Pancreas (tissue), 10 donors: ENCODE results near the gene ZNF575. TPM values are rescaled to one million over a fixed set of nuclear protein-coding genes. Genes with fewer than 3 reads are reported as not detected.

ENCODE experiments used
- ATAC-seq, 4 donors: fragments of 200-7000 bp; cut with Tn5 transposase; one replicate each; pipeline versions ENCODE4 v1.8.0 to v1.9.1; 2020; ENCODE audit warnings: mild to moderate bottlenecking in 4 of 4, moderate library complexity in 4 of 4
- DNase-seq, 6 donors: peaks; one replicate each; pipeline ENCODE4 v3.0.0-alpha.2; 2020
- FAIRE-seq: peaks from 2 replicates; lab custom pipeline; 2012; peaks lifted over from hg19 to GRCh38; lab: Jason Lieb, UNC
- H3K27ac ChIP-seq, 4 donors: fragments of 200-600 bp; sonication (generic); 1 replicate in 3 of 4; 2 replicates in 1 of 4; pipeline versions ENCODE4 v1.5.0 to v1.8.0; 2020
- H3K27me3 ChIP-seq, 4 donors: fragments of 200-600 bp; one replicate each; pipeline ENCODE4 v1.8.0; 2021
- H3K36me3 ChIP-seq, 3 donors: fragments of 200-600 bp; sonication (generic) in 1 of 3; one replicate each; pipeline versions ENCODE4 v1.5.0 to v1.8.0; 2020 to 2021
- H3K4me1 ChIP-seq, 3 donors: fragments of 200-600 bp; one replicate each; pipeline ENCODE4 v1.8.0; 2021
- H3K4me3 ChIP-seq, 4 donors: fragments of 200-600 bp; sonication (generic) in 2 of 4; one replicate each; pipeline versions ENCODE4 v1.5.0 to v1.8.0; 2020 to 2021
- H3K9me3 ChIP-seq, 4 donors: fragments of 200-600 bp; one replicate each; pipeline ENCODE4 v1.8.0; 2021
- WGBS, 2 donors: extraction: QIAGEN DNeasy Blood & Tissue Kit; methylation state at CpG; one replicate each; pipeline ENCODE4 v1.1.7; 2013; 5-methylcytosine and 5-hydroxymethylcytosine counted together
- intact Hi-C, 3 donors: fragments of 100-400 bp; cut with DNase I; formaldehyde crosslinking; loops; one replicate each; pipeline versions ENCODE4 v1.11.1 to v1.14.2; 2022
- polyA plus RNA-seq, 2 donors: library from polyadenylated mRNA; stranded (reverse); fragments of 200-250 nt; gene quantifications; one replicate each; pipeline ENCODE4 v1.2.3, GENCODE V29; 2013
- total RNA-seq, 6 donors: library from RNA; stranded (reverse); fragmentation: NEBNext Ultra II Directional in 4 of 6; extraction: Animal tissue kit (Norgen Biotek cat#: 25700) in 4 of 6; gene quantifications; one replicate each; pipeline versions ENCODE4 v1.2.1 to v1.2.4, GENCODE V29; 2021 to 2023
- TF ChIP-seq, protein P1 (sequence below), 4 donors: fragments of 200-600 bp; sonication (generic) in 3 of 4; IDR thresholded peaks; one replicate each; pipeline versions ENCODE4 v1.5.0 to v1.8.0; 2021; ENCODE audit warnings: antibody characterized with exemption in 4 of 4
- donor health status: healthy with polysubstance abuse.
- donor health status: DM: no; HTN: no; CAD: no; lungs with moderate emphysema.
- donor health status: DM: no; HTN: no; CAD: no.
- donor health status: control.
- donor health status: control.
- donor health status: Bipolar disorder and iron deficiency.
- donor health status: DM: yes; HTN: yes; CAD: no.
- donor health status: DM: no; HTN: no; CAD: no.
- donor health status: DM: no; HTN: no; CAD: no.
- donor health status: DM: yes; HTN: yes; CAD: no.

The ZNF575 gene
- total and polyA plus RNA-seq, 8 donors, result 0.79 to 1.3 (median 1.2) TPM

DNA sequence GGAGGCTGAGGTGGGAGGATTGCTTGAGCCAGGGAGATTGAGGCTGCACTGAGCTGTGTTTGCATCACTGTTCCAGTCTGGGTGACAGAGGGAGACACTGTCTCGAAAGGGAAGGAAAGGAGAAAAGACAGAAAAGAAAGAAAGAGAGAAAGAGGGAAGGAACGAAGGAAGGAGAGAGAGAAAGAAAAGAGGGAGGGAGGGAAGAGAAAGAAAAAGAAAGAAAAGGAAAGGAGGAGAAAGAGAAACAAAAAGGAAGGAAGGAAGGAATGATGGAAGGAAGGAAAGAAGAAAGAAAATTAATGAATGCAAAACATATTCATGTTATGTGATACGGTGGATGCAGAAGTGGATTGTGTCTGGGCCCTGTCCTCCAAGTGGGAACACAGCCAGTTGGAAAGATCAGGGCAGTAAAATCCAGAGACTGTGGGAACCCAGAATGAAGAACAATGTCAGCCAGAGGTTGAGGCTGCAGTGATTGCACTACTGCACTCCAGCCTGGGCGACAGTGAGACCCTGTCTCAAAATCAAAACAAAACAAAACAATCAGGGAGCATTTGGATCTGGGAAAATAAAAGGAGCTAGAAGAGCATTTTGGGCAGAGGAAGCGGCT is 34.6 kb upstream of the ZNF575 start:
- Histone ChIP-seq H3K4me3 (no peak overlapping the region), H3K27me3 (no peaks in the 10 kb centered on the region), H3K36me3 (peaks cover 0 to 5% (median 2%) of the 10 kb centered on the region in 3 donors), H3K9me3 (no peaks in the 10 kb centered on the region), H3K27ac (no peak overlapping the region), H3K4me1 (peaks cover 0 to 3% (median 0%) of the 10 kb centered on the region in 3 donors)
- no peak for ATAC-seq
- FAIRE-seq, result no peak
- WGBS, 2 donors, result 85 to 91% methylated on average over 5 of the region's 5 CpGs
- TF ChIP-seq, protein P1, sequence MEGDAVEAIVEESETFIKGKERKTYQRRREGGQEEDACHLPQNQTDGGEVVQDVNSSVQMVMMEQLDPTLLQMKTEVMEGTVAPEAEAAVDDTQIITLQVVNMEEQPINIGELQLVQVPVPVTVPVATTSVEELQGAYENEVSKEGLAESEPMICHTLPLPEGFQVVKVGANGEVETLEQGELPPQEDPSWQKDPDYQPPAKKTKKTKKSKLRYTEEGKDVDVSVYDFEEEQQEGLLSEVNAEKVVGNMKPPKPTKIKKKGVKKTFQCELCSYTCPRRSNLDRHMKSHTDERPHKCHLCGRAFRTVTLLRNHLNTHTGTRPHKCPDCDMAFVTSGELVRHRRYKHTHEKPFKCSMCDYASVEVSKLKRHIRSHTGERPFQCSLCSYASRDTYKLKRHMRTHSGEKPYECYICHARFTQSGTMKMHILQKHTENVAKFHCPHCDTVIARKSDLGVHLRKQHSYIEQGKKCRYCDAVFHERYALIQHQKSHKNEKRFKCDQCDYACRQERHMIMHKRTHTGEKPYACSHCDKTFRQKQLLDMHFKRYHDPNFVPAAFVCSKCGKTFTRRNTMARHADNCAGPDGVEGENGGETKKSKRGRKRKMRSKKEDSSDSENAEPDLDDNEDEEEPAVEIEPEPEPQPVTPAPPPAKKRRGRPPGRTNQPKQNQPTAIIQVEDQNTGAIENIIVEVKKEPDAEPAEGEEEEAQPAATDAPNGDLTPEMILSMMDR (IDR thresholded peaks at IDR 0.05), result no peak
- intact Hi-C loops, result no loop called here
- no peak for DNase-seq

DNA sequence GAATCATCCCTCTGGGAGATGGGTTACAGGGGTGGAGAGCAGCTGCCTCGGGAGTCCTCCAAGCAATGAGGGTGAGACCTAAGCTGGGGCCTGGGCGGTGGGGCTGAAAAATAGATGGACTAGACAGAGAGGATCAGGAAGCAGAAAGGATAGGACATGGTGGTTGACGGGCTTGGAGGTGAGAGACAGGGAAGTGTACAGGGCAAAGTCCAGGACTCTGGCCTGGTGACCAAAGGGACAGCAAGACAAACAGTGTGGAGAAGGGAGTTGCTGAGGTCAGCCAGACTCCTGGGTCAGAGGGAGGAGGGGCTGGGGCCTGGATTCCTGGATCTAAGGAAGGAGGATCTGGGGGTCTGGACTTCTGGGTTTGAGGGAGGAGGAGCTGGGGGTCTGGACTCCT is 33.9 kb upstream of the ZNF575 start:
- intact Hi-C loops, result no loop called here
- Histone ChIP-seq H3K27me3 (no peaks in the 10 kb centered on the region), H3K4me1 (peaks cover 0 to 4% (median 0%) of the 10 kb centered on the region in 3 donors), H3K4me3 (no peak overlapping the region), H3K36me3 (peaks cover 0 to 5% (median 2%) of the 10 kb centered on the region in 3 donors), H3K27ac (no peak overlapping the region), H3K9me3 (no peaks in the 10 kb centered on the region)
- WGBS, 2 donors, result 65 to 66% methylated on average over 3 of the region's 3 CpGs
- ATAC-seq (no peak), DNase-seq (no peak), FAIRE-seq (no peak)
- TF ChIP-seq, protein P1 (IDR thresholded peaks at IDR 0.05), result no peak

DNA sequence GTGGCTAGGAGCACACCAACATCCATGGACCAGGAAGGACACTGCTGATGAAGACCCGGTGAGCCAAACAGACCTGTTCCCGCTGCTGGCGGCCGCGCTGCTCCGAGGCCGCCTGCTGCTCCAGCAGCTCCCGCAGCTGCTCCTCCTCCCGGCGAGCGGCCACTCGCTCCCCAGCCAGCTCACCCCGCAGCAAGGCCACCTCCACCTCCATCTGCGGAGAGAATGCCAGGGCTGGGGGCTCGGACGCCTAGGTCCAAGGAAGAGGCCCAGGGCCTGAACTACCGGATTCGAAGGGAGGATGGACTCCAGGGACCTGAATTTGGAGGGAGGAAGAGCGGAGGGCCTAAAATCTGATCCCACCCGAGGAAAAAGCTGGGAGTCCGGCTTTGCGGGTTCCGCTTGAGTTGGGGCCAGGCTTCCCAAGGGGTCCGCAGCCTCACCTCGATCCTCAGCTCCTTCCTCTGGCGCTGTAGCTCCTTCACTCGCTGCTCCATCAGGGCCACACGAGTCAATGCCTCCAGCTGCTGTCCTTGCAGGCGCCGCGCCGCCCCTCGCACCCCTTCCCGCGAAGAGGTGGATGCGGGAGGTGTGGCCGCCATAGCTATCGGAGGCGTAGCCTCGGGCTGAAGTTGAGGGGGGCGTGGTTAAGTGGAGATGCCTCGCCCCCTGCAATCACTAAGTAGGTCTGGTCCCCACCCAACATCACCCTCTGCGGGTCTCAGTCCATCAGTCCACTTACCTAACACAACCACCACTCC is 31.1 kb upstream of the ZNF575 start:
- H3K9me3 ChIP-seq, result no peaks in the 10 kb centered on the region
- H3K36me3 ChIP-seq, result peaks cover 0 to 2% (median 0%) of the 10 kb centered on the region in 3 donors
- FAIRE-seq, result no peak
- H3K4me1 ChIP-seq, result peaks cover 0 to 4% (median 0%) of the 10 kb centered on the region in 3 donors
- intact Hi-C loops, result no loop called here
- TF ChIP-seq, protein P1 (IDR thresholded peaks at IDR 0.05), result no peak
- no peak for DNase-seq
- H3K4me3 ChIP-seq, result no peak overlapping the region
- H3K27ac ChIP-seq, result no peak overlapping the region
- no peak for ATAC-seq
- 88 to 90% methylated on average over 43 of the region's 43 CpGs for WGBS, 2 donors
- H3K27me3 ChIP-seq, result no peaks in the 10 kb centered on the region

DNA sequence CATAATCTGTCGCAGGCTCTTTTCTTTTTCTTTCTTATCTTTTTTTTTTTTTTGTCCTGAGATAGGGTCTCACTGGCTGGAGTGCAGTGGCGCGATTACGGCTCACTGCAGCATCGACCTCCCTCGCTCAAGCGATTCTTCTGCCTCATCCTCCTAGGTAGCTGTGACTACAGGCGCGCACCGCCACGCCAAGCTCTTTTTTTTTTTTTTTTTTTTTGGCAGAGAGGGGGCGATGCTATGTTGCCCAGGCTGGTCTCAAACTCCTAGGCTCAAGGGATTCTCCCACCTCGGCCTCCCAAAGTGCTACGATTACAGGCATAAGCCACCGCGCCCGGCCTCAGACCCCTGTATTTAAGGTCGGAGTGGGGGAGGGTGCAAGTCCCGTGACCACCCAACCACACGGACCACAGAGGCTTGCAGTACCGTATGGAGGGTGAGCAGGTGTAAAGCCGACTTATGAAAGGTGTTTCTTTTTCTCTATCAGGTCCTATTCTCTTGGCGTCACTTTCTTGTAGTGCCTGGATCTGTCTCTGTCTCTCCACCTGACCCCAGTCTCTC is 30.5 kb upstream of the ZNF575 start:
- FAIRE-seq, result no peak

More for the DNA sequence above, 30.5 kb upstream of the ZNF575 start:
- no peak overlapping the region for H3K27ac ChIP-seq
- ATAC-seq, result no peak
- 93 to 94% methylated on average over 21 to 23 of the region's 23 CpGs for WGBS, 2 donors
- H3K36me3 ChIP-seq, result no peaks in the 10 kb centered on the region
- TF ChIP-seq, protein P1 (IDR thresholded peaks at IDR 0.05), result no peak
- H3K9me3 ChIP-seq, result no peaks in the 10 kb centered on the region
- no peak for DNase-seq
- peaks cover 0 to 4% (median 0%) of the 10 kb centered on the region in 3 donors for H3K4me1 ChIP-seq
- H3K4me3 ChIP-seq, result no peak overlapping the region
- no peaks in the 10 kb centered on the region for H3K27me3 ChIP-seq
- intact Hi-C loops, result no loop called here
